Umbilical cord (tissue), 2 donors: ENCODE data around the gene CDH23. TPM values are rescaled to one million over a fixed set of nuclear protein-coding genes. Genes with fewer than 3 reads are reported as not detected.

Experiments used
- DNase-seq: peaks from one replicate; pipeline ENCODE4 v3.0.0-alpha.2; 2015; ENCODE audit warnings: low spot score
- total RNA-seq: library from RNA; depleted of rRNA; stranded (reverse); fragments of >200 nt; gene quantifications from one replicate; pipeline ENCODE4 v1.2.3, GENCODE V29; 2014; ENCODE audit warnings: low replicate concordance; ENCODE audit not compliant: insufficient read depth

The CDH23 gene
- total RNA-seq, 1 donor from 2014 or later, result 7.0 TPM

GRCh38 chr10:71392292-71392691 is 4.4 kb upstream of the CDH23 start:
- no peak for DNase-seq

DNA sequence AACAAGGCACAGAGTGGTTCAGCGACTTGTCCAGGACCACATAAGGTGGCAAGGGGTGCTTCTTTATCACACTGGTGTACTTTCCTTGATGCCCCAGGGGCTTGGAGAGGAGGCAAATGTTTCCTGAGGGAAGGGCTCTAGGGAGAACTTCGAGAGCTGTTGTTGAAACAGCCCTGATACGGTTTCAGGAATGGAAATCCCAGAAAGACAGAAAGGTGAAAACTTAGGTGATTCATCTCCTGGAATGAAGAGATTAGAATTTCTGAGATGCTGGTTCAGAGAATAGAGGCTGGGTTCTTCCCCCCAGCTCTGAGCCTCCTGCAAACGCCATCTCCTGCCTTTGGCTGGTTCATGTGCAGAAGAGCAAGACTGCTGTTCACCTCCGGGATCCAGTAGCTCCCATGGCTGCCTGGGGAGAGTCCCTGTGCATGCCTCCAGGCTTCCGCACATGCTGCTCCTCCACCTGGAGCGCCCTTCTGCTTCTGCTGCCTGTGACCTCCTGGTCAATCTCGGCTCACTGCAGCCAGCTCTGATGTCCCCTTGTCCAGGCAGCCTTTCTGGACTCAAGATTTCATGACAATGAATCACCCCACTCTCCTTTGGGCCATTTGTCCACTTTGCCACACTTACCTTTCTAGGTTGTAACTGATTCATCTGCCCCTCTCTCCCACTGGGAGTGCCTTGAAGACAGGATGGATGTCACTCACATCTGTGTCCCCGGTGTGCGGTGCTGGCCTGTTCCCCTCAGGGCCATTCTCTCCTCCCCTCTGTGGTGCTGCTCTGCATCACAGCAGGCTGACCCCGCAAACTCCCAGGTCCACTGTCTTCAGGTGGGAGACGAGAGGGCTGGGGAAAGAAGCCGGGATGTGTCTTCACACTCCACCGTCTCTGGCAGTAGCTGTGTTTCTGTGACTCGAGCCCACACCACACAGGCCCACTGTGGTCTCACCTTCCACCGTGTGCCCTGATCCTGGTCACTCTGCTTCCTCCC is 3.6 kb upstream of the CDH23 start:
- DNase-seq, result no peak

- no peak for DNase-seq
These were observed 2.8 kb upstream of the CDH23 start for GRCh38 chr10:71393841-71394475.

DNA sequence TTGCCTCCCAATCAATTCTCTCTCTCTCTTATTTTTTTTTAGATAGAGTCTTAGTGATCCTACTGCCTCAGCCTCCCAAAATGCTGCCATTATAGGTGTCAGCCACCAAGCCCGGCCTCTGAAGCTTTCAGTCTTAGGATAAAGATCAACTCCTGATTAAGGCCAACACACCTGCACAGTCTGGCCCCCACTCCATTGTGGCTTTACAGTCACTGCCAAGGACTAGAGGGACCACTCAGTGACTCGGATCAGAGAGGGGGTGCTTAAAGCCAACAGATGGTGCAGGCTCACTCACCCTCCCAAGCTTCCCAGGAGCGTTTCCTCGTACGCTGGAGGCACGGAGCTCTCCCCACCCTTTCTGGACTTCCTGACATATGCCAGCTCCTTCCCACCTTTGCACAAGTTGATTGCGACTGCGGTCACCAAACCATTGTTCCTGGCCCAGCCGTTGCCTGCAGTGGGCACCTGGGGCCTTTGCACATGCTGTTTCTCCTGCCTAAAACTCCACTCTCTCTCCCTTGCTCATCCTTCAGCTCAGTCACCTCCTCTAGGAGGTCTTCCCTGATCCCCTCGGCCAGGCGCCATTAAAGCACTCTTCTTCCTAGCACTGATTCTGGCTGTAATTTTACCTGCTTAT is 1.7 kb upstream of the CDH23 start:
- DNase-seq, result no peak

DNA sequence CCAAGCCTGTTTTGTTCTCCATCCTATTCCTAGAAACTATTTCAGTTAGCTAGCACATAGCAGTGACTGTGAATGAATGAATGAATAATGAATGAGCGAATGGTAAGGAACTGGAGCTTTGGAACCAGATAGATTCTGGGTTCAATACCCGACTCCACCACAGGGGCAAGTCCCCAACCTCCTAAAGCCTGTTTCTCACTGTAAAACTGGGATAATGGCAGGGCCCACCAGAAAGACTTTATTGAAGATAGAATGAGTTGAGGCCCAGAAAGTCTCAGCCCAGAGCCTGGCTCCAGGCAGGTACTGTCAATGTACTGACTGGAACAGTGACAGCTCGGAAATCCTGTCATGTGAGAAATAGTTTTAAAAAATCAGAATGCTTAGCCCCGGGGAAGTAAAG is 1.1 kb upstream of the CDH23 start:
- DNase-seq, result no peak

DNA sequence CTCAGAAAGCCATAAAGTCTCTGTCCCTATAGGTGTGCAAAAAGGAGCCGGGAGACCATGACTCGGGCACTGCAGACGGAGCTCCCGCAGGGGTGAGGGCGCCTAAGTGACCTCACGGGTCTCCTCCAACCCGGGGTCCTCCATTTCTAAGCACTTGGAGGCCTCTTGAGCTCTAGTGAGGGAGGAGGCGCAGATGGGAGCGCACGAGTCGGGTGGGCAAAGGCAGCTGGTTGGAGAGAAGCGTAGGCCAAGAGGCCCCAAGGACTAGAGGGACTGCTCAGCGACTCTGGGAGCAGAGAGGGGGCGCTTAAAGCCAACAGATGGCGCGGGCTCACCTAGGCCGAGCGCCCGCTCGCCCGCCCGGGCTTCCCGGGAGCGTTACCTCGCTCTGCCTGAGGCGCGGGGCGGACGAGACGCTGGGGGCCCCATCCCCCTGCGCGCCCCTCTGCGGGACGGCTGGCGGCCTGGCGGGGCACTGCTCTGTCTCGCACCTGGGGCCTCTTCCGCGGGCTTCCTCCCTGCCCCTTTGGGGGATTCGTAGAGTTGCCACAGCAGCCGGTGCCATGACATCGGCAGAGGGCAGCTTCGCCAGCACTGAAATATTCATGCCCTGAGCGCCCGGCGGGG is 523 bp upstream of the CDH23 start:
- DNase-seq, result peak; percentile 75

- no peak for DNase-seq
These were observed 834 bp downstream of the CDH23 start for GRCh38 chr10:71397296-71398212.

GRCh38 chr10:71398976-71399375 is 2.3 kb downstream of the CDH23 start:
- no peak for DNase-seq

DNA sequence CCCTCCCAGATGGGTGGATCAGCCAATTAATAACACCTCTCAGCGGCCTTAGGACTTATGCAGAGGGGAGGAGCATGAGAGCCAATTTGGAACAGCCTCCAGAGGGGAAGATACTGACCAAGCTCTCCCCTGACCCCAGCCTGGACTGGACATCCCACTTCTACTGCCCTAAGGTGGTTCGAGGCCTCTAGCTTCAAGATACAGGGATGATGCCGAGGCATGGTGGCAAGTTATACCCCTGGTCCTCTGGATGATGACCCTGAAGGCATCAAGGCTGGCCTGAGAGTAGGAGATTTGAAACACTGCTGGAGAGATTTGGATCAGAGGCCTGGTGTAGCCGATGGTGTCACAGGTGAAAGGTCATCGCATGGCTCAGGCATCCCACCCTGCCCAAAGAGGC is 3.2 kb downstream of the CDH23 start:
- DNase-seq, result no peak

GRCh38 chr10:71401056-71401455 is 4.3 kb downstream of the CDH23 start:
- DNase-seq, result no peak

- DNase-seq, result no peak
These were observed 5.3 kb downstream of the CDH23 start for GRCh38 chr10:71402005-71402404.

DNA sequence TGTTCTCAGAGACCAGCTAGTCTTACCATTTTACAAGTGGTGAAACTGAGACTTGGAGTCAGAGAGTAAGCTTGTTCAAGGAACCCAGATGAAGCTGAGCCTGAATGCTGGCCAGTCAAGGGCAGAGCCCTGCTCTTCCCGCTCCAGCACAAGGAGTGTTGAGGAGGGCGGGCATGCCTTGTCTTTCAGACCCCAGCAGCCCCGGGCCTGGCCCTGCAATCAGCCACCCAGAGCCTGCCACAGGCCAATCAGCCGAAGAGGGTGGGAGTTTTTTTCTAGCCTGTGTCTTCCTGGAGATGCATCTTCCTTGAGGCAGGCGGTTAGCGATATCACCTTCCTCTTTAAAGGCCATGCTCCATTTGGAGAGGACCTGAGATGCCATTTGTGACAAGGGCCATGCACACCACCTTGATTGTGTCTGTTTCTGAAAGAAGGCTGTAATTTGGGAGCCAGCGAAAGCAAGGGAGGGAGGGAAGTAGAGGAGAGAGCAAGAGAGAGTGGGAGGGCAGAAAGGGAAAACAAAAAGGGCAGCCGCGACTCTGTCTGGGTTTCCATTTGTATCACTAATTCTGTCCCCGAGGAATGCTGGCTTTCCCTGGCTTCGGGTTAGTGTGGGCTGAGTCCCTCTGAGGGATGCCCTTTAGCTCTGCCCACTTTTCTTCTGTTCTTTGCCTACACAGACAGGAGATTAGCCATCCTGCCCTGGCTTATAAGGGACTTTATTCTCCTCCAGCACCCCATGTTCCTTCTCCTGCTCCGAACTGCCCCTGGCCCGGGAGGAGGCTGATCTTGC is 8.0 kb downstream of the CDH23 start:
- DNase-seq, result no peak

DNA sequence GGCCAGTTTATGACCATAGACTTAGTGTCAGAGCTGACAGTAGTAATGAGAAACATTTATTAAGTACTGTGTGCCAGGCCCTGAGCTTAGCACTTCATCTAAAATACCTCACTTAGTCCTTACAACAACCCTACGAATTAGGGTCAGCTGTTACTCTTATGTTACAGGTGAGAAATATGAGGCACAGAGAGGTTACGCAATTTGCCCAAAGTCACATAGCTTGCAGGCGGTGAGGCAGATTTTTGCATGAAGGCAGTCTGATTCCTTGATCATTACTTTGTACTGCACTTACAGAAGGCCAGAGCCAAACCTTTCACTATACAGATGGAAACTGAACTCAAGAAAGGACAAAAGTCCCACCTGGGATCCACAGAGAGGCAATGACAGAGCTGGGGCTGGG is 10.2 kb downstream of the CDH23 start:
- no peak for DNase-seq

DNA sequence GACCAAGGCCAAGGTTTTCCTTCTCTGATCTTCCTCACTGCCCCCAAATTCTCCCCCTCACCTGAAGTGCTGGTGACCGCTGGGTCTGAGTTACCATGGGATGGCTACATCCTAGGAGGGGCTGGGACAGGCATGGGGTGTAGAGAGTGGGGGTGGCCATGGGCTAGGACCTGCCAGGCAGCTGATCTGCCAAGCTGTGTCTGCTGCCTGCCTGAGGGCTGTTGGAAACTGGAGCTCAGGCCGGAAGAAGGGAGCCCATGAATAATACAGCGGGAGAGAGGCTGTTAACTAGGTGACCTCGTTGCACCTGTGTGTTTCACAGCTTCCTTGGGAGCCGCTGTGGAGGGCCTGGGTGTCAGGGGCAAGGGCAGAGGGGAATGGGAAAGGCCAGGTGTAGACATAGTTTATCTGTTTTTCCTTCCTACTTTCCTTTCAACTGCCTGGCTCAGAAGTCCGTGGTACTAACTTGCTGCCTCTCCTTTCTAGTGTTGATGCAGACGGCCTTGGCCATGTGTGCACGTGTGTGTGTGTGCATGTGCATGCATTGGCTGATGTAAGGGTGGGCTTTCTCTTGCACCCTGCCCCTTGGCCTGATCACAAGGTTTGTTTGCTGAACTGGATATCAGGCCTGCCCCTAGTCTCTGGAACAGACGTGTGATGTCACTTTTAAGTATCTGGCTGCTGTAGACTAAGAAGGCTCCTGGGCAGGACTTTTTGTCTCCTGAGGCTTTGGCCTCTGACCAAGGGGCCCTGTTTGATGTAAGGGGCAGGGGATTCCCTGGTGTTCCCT is 11.9 kb downstream of the CDH23 start:
- no peak for DNase-seq

DNA sequence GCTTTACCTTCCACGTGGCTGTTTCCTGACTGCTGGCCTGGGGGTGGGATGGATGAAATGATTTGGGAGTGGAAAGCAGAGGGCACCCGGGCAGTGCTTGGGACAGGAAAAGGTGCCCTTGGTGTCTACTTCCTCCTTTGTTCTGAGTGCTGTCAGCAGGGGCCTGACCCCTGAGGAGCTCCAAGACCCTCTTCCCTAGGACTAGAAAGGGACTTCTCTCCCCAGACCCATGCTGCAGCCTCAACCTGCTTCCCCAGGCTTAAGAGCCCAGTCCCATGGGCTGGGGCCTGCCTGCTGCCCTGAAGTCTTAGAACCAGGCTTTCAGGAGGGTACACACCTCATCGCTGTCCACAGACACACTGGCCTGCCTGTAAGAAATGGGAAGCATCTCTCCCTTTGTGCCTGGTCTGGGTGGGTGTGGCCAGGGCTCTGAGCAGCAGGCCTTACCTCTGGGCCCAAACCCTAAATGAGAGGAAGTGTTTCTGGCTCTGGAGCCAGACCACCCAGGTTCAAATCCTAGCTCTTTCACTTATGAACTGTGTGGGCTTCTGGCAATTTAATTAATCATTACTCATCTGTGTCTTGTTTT is 12.9 kb downstream of the CDH23 start:
- DNase-seq, result no peak

DNA sequence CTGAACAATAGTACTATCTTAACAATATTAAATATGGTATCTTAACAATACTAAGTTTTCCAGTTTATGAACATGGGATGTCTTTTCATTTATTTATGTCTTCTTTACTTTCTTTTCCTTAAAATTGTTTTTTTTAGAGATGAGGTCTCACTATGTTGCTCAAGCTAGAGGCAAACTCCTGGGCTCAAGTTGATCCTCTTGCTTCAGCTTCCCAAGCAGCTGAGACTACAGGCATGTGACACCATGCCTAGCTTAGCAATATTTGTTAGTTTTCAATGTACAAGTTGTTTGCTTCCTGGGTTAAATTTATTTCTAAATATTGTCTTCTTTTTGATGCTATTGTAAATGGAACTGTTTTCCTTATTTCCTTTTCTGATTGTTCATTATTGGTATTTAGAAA is 16.9 kb downstream of the CDH23 start:
- no peak for DNase-seq

GRCh38 chr10:71414359-71414758 is 17.6 kb downstream of the CDH23 start:
- DNase-seq, result no peak

GRCh38 chr10:71419002-71419540 is 22.4 kb downstream of the CDH23 start:
- no peak for DNase-seq

- DNase-seq, result no peak
These were observed 23.0 kb downstream of the CDH23 start for GRCh38 chr10:71419750-71420149.
